ENCODE results near the gene ANKZF1.

DNA sequence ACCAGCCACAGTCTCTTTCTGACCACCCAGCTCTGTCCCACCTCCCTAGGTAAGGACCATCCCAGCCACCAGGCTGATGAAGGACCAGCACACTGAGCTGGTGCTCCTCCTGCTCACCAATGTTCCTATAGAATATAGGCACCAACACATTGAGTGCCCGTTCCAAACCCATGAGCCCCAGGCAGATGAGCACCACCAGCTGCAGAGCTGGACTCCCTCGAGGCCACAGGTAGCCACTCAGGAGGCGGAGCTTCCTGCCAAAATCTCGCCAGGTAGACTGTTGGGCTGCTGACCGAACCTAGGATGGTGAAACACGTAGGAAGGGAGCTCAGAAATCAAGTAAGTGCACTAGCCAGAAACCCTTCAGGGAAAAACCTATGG, 13.1 kb upstream of the ANKZF1 start:
- TF ChIP-seq, protein P1, sequence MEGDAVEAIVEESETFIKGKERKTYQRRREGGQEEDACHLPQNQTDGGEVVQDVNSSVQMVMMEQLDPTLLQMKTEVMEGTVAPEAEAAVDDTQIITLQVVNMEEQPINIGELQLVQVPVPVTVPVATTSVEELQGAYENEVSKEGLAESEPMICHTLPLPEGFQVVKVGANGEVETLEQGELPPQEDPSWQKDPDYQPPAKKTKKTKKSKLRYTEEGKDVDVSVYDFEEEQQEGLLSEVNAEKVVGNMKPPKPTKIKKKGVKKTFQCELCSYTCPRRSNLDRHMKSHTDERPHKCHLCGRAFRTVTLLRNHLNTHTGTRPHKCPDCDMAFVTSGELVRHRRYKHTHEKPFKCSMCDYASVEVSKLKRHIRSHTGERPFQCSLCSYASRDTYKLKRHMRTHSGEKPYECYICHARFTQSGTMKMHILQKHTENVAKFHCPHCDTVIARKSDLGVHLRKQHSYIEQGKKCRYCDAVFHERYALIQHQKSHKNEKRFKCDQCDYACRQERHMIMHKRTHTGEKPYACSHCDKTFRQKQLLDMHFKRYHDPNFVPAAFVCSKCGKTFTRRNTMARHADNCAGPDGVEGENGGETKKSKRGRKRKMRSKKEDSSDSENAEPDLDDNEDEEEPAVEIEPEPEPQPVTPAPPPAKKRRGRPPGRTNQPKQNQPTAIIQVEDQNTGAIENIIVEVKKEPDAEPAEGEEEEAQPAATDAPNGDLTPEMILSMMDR (IDR thresholded peaks at IDR 0.05; ENCODE audit: poor library complexity) = no peak
- TF ChIP-seq EZH2 (IDR thresholded peaks at IDR 0.05; ENCODE audit: borderline replicate concordance) = no peak

All from hepatocyte (in vitro differentiated cells).